Measurements from ENCODE around the gene PLEKHN1. TPM values are rescaled to one million over a fixed set of nuclear protein-coding genes. Genes with fewer than 3 reads are reported as not detected.
A peak's percentile ranks its signal among the peaks of the same experiment; 100 is the strongest.

The PLEKHN1 gene
- total RNA-seq, 1 donor, result 0.54 TPM

DNA sequence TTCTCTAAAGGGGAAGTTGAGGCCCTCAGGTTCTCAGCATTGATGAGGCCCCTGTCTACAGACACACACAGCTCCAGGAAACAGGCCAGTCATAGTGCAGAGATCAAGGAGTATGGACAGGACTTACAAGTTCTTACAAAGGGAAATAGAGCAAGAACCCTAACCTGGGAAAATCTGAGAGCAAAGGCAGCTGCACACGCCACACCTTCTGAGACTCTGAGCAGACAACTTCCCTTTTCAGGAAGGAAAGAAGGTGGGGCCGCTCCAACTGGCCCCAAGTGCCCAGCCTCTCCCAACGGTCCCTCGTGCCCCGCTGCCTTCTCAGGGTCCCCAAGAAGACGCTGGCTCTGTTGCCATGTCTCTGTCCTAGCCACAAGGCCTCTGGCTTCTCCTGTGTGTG is 10.8 kb upstream of the PLEKHN1 start:
- no peak overlapping the region for H3K4me3 ChIP-seq (ENCODE audit: low read depth, low read length)
- TF ChIP-seq, protein P1, sequence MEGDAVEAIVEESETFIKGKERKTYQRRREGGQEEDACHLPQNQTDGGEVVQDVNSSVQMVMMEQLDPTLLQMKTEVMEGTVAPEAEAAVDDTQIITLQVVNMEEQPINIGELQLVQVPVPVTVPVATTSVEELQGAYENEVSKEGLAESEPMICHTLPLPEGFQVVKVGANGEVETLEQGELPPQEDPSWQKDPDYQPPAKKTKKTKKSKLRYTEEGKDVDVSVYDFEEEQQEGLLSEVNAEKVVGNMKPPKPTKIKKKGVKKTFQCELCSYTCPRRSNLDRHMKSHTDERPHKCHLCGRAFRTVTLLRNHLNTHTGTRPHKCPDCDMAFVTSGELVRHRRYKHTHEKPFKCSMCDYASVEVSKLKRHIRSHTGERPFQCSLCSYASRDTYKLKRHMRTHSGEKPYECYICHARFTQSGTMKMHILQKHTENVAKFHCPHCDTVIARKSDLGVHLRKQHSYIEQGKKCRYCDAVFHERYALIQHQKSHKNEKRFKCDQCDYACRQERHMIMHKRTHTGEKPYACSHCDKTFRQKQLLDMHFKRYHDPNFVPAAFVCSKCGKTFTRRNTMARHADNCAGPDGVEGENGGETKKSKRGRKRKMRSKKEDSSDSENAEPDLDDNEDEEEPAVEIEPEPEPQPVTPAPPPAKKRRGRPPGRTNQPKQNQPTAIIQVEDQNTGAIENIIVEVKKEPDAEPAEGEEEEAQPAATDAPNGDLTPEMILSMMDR (IDR thresholded peaks at IDR 0.05; ENCODE audit: insufficient read depth, low read length), result no peak
- DNase-seq (ENCODE audit: low read depth), result no peak

DNA sequence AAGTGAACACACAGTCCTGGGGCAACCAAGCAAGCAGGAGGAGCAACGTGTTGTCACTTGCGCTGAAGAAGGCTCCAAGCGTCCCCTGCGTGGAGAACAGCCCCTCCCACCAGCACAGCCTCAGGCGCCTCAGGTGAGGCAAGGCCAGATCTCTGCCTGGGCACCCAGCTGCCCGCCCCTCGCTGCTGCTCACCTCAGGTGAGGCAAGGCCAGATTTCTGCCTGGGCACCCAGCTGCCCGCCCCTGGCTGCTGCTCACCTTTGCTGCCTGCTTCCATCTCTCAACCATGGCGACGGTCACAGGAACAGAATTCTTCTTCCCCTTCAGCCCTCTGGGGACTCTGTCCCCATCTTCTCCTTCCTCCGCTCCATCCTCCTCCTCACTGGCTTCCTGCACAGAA is 9.6 kb upstream of the PLEKHN1 start:
- no peak overlapping the region for H3K4me3 ChIP-seq (ENCODE audit: low read depth, low read length)
- TF ChIP-seq, protein P1 (IDR thresholded peaks at IDR 0.05; ENCODE audit: insufficient read depth, low read length), result no peak
- DNase-seq (ENCODE audit: low read depth), result no peak

DNA sequence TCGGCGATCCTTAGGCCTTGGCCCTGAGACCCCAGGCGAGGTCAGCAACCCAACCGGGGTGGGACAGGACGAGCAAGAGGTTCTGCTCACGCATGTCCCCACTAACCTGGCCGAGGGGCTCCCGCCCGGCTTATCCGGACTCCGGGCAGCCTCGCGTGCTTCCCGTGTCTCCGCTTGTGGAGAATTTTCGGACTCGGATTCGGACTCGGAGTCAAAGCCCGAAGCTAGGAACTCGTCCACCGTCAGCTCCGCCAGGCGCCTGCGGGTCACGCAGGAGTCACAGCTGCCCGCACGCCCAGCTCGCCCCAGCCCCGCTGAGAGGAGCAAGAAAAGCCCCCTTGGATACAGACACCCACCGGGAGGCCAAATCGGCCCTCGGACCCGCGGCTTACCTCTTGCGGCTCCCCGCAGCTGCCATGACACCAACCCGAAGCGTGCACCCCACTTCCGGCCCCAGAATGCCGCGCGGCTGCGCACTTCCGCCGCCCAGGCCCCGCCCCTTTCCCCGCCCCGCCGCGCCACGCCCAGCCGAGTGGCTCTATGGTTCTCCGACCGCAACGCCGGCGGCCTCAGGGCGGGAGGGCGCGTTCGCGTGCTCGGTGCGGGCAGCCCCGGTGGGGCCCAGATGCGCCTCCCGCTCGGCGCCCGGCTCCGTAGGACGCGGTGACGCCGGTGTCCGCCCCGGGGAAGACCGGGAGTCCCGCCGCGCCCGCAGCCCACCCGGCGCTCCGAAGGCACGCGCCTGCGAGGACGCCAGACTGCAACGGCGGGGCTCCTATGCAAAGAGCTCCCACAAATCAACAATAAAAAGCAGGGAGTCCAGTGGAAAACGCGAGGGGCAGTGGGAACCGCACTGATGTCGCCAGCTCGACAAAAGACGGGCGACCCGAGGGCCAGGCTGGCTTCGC is 7.2 kb upstream of the PLEKHN1 start, which contains the start of gene NOC2L:
Gene NOC2L, minus strand, starts transcription at position 434 of the 908 bp plus-strand sequence. Its CDS starts 16 bp downstream, at position 418.
- TF ChIP-seq, protein P1 (IDR thresholded peaks at IDR 0.05; ENCODE audit: insufficient read depth, low read length), result no peak
- peak; percentile 81 for DNase-seq (ENCODE audit: low read depth)
- peak within 1 kb of the TSS; percentile 82 for H3K4me3 ChIP-seq (ENCODE audit: low read depth, low read length)

DNA sequence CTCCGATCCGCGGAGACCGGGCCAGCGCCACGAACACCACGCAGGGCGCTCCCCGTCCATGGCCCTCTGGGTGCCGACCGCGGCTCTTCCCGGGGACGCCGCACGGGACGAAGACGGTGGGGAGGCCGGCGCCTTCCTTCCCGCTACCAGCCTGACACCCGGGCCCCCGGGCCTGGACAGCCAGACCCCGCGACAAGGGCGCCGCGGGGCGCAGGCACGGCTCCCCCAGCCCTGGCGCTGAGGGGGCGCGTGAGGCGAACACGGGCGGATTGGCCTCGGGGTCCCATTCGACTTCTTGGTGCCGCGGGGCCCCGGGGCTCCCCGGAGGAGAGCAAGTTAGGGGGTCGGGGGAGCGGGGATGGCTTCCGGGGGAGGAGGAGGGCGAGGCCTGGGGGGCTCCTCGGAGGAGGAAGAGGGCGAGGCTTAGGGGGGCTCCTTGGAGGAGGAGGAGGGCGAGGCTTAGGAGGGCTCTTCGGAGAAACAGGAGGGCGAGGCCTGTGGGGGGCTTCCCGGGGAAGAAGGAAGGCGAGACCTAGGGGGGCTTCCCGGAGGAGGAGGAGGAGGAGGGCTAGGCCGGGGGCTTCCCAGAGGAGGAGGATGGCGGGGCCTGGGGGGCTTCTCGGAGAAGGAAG is 6.4 kb upstream of the PLEKHN1 start:
- DNase-seq (ENCODE audit: low read depth), result no peak
- TF ChIP-seq, protein P1 (IDR thresholded peaks at IDR 0.05; ENCODE audit: insufficient read depth, low read length), result no peak
- peak overlapping the region; percentile 72 for H3K4me3 ChIP-seq (ENCODE audit: low read depth, low read length)

DNA sequence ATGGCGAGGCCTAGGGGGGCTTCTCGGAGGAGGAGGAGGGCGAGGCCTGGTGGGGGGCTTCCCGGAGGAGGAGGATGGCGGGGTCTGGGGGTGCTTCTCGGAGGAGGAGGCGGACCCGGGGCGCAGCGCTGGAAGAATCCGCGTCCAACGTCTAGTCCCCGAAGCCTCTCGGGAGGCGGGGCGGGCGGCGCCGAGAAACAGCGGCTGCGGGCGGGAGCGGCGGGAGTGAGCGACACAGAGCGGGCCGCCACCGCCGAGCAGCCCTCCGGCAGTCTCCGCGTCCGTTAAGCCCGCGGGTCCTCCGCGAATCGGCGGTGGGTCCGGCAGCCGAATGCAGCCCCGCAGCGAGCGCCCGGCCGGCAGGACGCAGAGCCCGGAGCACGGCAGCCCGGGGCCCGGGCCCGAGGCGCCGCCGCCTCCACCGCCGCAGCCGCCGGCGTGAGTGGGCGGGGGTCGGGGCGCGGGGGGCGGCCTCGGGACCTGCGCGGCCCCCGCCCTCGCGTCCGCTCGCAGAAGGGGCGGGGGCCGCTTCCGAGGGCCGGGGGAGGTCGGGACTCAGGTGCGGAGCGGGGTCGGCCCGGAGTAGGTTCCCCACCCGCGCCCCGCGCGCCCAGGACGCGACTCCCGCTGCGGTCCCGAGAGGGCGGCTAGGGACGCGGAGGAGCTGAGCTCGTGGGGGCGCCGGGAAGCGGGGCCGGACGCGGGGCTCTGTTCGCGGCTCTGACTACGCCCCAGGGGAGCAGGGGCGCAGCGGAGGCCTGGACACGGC is 5.7 kb upstream of the PLEKHN1 start, which contains the start of gene KLHL17:
Gene KLHL17, plus strand, starts transcription at position 222 of the 769 bp plus-strand sequence. Its CDS starts 110 bp downstream, at position 332.
- peak within 1 kb of the TSS; percentile 72 for H3K4me3 ChIP-seq (ENCODE audit: low read depth, low read length)
- TF ChIP-seq, protein P1 (IDR thresholded peaks at IDR 0.05; ENCODE audit: insufficient read depth, low read length), result no peak
- peak; percentile 45 for DNase-seq (ENCODE audit: low read depth)

DNA sequence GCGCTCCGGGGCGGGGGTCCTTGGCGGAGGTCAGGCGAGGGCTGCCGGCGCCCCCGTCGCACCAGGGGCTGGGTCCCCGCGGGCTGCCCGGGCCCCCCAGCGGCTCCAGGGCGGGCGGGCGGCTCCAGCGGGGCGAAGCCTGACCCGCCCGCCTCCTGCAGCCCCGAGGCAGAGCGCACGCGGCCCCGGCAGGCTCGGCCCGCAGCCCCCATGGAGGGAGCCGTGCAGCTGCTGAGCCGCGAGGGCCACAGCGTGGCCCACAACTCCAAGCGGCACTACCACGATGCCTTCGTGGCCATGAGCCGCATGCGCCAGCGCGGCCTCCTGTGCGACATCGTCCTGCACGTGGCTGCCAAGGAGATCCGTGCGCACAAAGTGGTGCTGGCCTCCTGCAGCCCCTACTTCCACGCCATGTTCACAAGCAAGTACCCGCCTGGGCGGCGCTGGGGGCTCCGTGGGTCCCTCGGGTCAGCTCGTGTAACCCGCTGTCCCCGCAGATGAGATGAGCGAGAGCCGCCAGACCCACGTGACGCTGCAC is 5.1 kb upstream of the PLEKHN1 start:
- H3K4me3 ChIP-seq (ENCODE audit: low read depth, low read length), result peak overlapping the region; percentile 72
- no peak for DNase-seq (ENCODE audit: low read depth)
- TF ChIP-seq, protein P1 (IDR thresholded peaks at IDR 0.05; ENCODE audit: insufficient read depth, low read length), result no peak

Measured in fibroblast of the aortic adventitia (primary cell).